Measurements from ENCODE around the gene SUPT4H1.
"Not testable (repeated sequence)": the region's sequence is repeated elsewhere in the genome, so short reads cannot be mapped to it uniquely, and the experiment has no call there.

The SUPT4H1 gene

DNA sequence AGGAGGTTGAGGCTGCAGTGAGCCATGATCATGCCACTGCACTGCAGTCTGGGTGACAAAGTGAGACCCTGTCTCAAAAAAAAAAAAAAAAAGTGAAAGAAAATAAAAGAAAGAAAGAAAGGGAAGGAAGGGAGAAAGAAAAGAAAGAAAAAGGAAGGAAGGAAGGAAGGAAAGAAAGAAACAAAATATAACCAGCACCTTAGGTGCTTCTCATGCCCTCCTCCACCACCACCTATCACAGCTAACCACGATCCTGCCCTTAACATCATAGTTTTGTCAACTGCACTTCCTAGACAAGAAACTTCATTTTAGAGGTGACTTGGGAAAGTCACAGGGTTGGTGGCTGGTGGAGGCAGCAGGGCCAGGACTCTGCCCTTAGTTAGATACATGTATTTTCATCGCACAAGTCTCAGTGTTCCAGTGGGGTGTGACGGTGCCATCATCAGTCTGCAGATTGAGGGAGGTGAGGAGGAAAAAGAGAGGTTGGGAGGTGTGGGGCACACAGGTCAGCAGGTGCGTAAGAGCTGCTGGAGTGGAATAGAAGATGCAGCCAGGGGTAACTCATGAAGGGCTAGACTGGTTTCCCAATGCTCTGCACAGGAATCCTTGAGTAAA is 10.0 kb downstream of the SUPT4H1 start:
- in situ Hi-C loops (cut with MboI; ENCODE audit: low sequenced_read_pairs) = no loop called here

DNA sequence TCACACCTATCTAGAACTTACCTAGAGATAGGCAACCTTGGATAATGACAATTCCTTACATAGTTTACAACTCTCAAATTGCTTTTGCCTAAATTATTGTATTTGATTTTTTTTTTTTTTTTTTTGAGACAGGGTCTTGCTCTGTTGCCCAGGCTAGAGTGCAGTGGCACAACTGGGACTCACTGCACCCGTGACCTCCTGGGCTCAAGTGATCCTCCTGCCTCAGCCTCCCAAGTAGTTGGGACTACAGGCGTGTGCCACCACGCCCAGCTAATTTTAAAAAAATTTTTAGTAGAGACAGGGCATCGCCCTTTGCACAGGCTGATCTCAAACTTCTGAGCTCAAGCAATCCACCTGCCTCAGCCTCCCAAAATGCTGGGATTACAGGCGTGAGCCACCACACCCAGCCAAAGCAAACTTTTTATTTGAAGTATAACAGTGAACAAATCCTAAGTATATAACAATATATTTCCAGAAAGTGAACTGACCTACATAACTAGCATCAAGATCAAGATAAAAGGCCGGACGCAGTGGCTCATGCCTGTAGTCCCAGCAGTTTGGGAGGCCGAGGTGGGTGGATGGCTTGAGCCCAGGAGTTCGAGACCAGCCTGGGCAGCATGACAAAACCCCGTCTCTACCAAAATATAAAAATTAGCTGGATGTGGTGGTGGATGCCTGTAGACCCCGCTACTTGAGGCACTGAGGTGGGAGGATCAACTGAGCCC is 10.7 kb downstream of the SUPT4H1 start:
- in situ Hi-C loops (cut with MboI; ENCODE audit: low sequenced_read_pairs) = not testable (repeated sequence)

DNA sequence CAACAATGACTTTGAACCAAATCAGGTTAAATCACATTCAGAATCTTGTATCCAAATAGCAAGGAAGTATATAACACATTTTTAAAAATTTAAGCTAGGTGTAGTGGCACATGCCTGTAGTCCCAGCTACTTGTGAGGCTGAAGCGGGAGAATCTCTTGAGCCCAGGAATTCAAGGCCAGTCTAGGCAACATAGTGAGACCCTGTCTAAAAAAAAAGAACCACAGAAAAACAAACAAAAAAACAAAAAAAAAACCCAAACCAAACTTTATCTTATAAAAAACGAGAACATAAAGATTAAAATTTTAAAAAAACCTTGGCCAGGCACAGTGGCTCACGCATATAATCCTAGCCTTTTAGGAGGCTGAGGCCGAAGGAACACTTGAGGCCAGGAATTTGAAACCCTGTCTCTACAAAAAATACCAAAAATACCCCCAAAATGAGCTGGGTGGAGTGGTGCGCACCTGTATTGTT is 11.6 kb downstream of the SUPT4H1 start:
- in situ Hi-C loops (cut with MboI; ENCODE audit: low sequenced_read_pairs) = no loop called here

- in situ Hi-C loops (cut with MboI; ENCODE audit: low sequenced_read_pairs) = no loop called here
These were observed 12.1 kb downstream of the SUPT4H1 start for GRCh38 chr17:58339755-58340404.

DNA sequence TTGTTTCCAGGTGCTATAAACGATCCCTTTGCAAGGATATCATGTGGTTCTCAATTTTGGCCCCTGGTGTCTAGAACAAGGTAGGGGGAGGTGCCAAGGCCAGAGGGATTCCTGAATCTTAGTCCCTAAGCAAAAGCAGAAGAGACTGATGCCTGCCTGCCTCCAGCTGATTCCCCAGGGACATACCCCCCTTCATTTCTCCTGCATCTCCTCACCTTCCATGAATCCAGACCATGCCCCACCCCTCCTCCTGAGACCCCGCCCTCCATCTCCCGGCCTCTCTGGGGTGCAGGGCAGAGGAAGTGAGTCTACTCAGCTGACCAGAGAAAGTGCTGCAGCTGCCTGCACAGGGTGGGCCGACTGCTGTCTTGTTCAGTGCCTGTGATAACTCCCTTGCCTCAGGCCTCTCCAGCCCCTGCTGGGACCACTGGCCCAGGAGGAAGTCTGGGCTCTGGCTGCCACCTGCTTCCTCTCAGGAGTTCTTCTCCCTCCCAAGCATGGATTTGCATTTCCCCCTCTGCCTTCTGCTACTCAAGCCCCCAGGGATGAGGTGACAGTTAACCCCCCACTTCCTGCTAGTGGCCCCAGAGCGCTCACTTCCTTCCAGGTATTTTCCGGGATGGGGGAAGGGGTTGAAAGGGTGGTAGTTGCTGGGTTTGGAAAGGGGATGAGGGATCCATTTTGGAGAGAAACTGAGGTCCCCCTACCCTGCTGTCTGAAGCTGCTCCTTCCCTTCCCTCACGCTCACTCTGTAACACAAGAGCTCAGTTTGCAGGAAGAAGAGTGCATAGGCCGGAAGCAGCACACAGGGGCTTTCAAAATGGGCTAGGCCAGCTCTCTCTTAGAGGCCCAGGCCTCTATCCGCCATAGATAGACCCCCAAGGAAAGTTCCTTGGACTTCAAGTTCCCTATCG is 12.9 kb downstream of the SUPT4H1 start:
- in situ Hi-C loops (cut with MboI; ENCODE audit: low sequenced_read_pairs) = no loop called here

- in situ Hi-C loops (cut with MboI; ENCODE audit: low sequenced_read_pairs) = no loop called here
These were observed 13.6 kb downstream of the SUPT4H1 start for GRCh38 chr17:58338454-58338840.

- in situ Hi-C loops (cut with MboI; ENCODE audit: low sequenced_read_pairs) = no loop called here
These were observed 14.2 kb downstream of the SUPT4H1 start for GRCh38 chr17:58337600-58338453.

DNA sequence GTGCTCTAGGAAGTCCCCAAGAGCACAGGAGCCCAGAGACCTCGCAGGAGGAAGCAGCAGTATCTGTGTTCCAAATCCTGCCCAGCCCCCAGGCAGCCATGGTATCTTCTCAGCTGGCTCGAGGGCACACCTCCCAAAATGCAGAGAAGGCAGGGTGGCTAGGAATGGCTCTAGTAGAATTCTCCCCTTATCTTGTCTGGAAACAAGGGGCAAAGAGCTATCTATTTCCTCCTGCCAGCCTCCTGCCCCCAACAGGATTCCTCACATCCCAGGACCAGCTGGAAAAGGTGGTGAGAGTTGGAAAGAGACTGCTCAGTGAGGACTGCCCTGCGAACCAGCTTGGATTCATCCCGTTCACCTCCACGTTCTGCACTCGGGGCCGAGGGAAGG is 14.8 kb downstream of the SUPT4H1 start:
- in situ Hi-C loops (cut with MboI; ENCODE audit: low sequenced_read_pairs) = no loop called here

DNA sequence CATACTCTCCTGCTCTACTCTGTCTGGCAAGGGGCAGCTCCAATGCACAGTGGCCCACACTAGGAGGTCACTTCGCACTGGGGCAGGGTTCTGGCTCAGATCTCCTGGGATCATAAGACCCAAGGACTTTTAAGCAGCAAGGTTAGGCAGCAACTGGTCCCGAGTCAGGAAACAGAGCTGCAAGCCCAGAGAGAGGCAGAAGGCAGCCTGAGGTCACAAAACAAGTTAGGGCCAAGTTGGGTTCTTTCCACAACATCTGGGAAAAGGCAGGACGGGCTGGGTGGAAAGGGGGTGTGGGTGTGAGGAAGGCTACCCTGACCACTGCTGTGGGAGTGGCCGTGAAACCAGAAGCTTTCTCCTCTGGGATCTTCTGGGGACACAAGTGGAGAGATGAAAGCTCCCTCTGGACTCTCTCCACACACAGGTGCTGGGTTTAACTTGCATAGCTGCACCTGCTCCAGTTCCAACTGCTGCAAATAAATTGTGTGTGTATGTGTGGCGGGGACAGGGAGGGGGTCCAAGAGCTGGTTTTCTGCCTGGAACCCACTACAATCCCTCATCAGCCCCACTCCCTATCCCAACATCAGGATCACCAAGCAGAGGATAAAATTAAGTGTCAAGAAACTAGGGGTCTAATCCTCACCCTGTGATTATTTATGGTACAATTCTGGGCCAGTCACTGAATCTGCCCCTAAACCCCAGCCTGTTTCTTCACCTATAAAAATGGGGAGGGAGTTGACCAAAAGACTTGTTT is 15.4 kb downstream of the SUPT4H1 start:
- in situ Hi-C loops (cut with MboI; ENCODE audit: low sequenced_read_pairs) = no loop called here

DNA sequence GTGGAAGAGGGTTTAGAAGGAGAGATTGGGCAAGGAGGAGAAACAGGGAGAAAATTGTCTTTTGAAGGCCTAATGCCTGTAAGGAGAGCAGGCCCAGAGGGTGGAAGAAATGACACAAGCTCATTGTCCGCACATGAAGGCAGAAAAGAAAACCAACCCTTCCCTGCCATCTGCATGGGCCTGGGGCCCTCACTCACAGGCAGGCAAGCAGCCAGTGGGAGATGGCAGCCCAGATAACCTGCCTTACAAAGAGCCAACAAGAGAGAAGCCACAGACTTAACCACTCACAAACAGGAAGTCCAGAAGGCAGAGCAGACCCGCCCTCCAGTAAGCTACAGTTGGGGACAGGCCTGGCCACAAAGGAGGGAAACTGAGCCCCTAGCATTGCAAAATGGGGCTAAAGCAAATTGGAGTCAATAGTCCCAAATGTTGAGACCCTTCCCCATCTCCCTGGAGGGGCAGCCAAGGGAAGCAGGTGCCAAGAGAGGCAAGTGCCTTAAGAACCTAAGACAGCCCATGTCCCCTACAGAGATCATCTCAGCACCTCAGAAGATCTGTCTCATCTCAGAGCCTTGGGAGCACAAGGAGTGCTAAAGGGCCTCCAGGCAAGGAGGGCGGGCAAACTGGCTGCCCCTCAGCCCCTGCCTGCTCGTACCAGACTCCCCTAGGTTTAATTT is 16.1 kb downstream of the SUPT4H1 start:
- in situ Hi-C loops (cut with MboI; ENCODE audit: low sequenced_read_pairs) = no loop called here

- in situ Hi-C loops (cut with MboI; ENCODE audit: low sequenced_read_pairs) = no loop called here
These were observed 16.8 kb downstream of the SUPT4H1 start for GRCh38 chr17:58335061-58335731.

GRCh38 chr17:58334661-58335060 is 17.3 kb downstream of the SUPT4H1 start:
- in situ Hi-C loops (cut with MboI; ENCODE audit: low sequenced_read_pairs) = no loop called here

DNA sequence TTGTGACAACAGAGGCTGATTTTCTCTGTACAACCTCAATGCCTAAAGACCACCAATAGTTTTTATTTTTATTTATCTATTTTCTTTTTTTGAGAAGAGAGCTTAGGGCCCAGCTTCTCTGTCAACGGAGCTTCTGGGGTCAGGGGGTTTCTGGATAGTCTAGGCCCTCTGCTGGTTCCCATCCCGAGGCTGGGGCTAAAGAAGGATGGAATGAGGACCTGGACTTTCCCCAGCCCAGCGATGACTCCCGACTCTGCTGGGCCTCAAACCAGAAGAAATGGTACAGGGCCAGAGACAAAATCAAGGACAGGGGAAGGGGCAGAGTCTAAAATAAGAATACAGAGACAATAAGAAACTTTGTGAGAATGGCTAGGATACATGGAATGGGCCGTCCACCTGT is 17.7 kb downstream of the SUPT4H1 start:
- in situ Hi-C loops (cut with MboI; ENCODE audit: low sequenced_read_pairs) = no loop called here

GRCh38 chr17:58333736-58334207 is 18.2 kb downstream of the SUPT4H1 start:
- in situ Hi-C loops (cut with MboI; ENCODE audit: low sequenced_read_pairs) = no loop called here

DNA sequence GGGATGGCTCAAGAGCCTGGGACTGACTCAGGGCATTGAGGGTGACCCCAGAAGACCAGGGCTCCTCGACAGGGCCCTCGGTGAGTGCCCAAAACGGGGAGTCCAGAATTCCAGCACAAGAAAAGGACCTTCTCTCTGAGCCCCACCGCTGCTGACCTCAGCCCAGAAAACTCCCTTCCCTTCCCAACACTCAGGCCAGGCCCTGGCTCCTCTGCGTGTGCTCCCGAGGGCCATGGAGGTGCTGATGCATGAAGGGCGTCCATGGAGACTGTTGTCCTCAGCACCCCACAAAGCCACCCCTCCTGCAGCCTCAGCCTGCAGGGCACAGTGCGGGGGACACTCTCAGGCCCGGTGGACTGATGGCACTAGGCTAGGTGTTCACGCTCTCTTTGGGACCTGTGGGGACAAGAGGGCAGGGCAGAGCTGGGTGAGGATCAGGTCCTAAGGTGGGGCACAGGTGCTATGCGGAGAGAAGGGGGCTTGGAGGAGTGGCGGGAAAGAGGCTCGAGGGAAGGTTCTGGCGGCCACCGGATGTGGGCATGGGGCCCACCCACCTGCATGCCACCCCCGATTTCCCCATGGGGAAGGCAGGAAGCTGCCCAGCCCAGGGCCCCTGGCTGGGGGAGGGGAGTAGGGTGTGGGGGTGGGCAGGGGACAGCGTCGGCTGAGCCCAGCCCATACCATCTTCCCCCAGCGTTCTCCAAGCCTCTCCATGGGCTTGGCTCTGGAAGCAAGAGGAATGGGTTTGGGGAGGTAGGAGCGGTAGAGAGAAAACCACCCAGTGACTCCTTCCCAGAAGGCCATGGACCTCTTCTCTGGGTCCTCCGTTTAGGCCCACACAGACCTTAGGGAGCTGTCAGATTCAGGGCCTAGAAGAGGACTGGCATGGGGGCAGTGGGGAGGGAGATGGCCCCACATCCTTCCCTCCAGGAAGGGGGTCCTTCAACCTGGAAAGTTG is 18.9 kb downstream of the SUPT4H1 start:
- in situ Hi-C loops (cut with MboI; ENCODE audit: low sequenced_read_pairs) = no loop called here

DNA sequence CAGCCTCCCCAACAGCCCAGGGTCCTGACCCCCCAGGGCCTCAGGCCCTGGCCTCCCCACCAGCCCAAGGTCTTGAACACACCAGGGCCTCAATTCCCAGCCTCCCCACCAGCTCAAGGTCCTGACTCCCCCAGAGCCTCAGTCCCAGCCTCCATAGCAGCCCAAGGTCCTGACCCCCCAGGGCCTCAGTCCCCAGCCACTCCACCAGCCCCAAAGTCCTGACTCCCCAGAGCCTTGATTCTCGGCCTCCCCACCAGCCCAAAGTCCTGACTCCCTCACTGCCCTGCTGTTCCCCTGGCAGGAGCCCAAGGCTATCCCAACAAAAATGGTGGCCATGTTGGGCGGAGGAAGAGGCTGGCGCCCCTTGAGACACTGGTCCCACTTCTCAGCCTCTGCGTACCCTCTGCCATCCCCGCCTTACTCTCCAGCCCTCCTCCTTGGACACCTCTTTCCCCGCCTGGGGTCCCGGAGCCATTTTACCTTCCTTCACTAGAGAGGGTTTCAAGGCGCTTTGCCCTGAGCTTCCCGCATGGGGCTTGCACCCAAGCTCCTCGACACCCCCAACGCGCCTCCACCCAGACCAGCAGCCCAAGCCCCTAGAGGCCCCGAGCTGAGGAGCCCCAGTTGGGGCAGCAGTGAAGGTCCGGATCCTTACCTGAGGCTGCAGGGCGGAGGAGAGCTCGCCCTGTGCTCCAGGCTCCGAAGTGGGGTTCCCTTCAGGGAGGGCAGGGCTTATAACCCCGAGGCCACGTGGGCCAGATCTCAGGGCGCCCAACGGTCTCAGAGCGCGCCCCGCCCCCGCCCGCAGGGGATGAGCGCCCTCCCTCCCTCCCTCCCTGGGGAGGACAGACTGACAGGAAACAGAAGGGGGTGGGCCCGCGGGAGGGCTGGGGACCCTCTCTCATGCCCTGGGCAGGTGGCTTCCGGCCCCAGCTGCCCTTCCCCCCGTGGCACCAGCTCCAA is 19.9 kb downstream of the SUPT4H1 start:
- in situ Hi-C loops (cut with MboI; ENCODE audit: low sequenced_read_pairs) = no loop called here
